Measurements from ENCODE around the gene TRIM15.
"Not testable (repeated sequence)": the region's sequence is repeated elsewhere in the genome, so short reads cannot be mapped to it uniquely, and the experiment has no call there.

Gene TRIM15

GRCh38 chr6:30198166-30199084 lies 35.1 kb downstream of the TRIM15 start:
- DNase-seq: no peak

DNA sequence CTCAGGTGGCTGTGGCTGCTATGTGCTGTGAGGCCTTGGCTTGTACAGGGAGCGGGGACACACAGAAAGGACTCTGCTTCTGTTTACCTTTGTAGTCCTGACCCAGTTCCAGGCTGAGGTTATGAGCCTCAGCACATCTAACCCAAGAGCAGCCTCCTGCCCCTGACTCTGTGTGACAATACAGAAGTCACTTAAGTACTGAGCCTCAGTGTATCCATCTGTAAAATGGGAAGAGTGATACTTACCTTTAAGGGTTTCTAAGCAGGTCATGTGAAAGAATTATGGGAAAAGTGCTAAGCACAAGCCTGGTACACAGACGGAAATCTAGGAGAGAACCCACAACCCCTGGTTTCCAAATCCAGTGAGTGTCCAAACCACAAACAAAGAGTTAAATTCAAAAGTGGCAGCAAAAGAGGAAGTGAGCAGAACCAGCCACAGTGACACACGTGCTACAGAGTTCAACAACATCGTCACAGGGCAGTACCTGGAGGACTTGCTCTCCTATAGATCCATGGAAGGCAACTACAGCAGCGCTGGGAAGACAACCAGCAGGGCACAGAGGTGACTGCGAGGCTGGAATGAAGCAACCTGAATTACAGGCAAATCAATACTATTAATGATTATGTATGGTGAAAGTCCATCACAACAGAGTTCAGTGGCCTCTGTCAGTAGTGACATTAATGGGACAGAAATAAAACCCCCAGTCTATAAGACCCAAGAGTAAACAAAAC lies 37.4 kb downstream of the TRIM15 start:
- no peak for DNase-seq

DNA sequence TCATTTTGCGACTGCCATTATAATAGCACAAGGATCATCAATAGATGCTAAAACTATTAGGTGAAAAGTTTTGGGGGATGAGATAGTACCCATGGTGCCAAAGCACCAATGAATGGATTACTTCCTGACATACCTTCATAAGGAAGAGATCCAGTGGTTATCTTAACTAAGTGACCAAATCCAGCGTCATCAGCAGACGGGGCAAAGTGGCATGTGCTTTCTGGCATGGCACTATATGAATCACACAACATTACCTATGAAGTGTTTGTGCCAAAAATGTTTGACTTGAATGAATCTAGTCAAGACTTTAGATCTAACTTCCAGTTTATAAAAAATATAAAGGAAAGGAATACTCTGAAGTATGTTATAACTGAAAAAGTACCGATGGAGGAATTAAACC lies 39.0 kb downstream of the TRIM15 start:
- no peak for DNase-seq

DNA sequence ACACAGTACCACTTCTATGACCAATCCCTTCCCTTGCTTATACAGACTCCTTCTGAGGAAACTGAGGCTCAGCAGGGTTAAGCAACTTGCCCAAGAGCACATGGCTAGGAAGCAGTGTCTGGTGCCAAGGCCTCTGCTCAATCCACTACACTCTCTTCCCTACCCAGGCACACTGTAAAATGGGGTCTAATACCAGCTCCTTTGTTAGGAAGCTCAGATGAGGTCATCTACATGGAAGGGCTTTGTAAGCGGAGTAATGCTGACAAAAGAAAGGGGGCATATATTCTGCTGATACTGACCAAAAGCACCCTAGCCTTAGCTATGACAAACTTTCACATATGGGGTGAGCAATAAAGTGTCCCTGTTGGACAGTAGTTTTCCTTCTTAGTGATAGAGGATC lies 40.8 kb downstream of the TRIM15 start:
- no peak for DNase-seq

DNA sequence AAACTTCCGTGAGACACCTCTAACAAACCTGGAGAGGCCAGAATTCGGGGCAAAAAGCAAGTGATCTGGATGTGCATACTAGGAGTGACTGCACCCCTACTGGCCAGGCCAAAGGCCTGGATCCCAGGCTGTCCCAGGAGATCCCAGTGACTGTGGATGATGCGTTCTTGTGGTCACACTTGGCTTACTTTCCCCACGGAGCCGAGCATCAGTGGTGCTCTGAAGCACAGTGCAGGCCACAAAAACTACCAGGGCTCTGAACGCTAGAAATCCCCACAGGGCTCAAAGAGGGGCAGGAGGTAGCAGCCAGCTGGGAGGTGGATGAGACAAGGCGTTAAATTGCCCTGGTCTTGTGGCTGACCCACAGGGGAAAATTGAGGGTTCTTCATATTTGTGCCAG lies 42.8 kb downstream of the TRIM15 start:
- DNase-seq: no peak

DNA sequence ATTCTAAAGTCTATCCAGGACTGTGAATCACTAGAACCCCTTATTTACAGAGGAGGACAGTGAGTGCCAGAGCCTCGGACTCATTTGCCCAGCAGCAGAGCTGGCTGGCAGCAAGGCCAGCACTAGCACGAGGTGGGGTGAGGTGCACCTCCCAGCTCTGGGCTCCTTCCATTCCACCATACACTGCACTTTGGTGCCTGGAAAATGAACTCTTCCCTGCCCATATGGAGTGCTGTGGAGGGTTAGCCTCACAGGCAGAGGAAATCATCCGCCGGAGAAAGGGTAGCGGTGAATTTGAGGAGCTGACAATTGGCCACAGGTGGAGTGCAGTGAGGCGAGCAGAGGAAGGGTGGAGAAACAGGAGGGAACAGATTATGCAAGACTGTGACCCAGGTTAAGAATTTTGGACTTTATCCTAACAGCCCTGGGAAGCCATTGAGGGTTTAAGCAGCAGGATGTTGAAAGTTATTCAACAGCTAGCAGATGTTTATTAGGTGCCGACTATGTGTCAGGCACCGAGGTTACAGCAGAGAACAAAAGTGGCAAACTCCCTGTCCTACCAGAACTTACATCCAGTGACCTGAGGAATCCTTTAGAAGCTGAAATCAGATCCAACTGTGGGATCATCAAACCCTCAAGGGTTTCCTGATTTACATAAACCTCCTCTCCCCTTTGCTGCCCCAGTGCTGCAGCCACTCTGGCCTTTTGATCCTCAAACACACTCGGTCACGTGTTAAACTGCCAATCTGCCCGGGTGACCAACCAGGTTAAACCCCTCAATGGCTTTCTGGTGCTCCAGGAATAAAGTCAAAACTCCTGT lies 43.7 kb downstream of the TRIM15 start:
- no peak for DNase-seq

- DNase-seq: no peak
Measured at GRCh38 chr6:30207619-30208295, 44.4 kb downstream of the TRIM15 start.

GRCh38 chr6:30211306-30211705 lies 48.0 kb downstream of the TRIM15 start:
- DNase-seq: no peak

DNA sequence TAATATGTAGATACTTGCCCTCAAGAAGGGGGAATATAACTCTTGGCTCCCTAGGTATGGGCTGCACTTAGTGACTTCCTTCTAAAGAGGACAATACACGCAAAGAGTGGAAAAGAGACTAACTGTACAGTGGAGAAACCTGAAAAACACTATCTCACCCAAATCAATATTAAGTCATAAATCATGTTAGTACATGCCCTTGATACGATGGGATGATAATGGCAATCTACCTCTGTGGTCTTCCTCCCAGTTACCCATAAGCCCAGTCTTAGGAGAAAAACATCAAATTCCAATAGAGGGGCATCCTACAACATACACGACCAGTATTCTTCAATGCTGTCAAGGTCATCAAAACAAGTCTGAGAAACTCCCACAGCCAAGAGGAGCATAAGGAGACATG lies 48.6 kb downstream of the TRIM15 start:
- no peak for DNase-seq

- peak; percentile 76 to 98 (median 94) for DNase-seq
Measured at GRCh38 chr6:30212865-30213666, 49.7 kb downstream of the TRIM15 start, which contains the start of gene TRIM26. TRIM26 (minus strand) TSS chr6:30213406; CDS start chr6:30199103, 14,303 bp downstream.

- DNase-seq: peak in 1 of 56 donors; percentile 69
Measured at GRCh38 chr6:30213667-30213956, 50.3 kb downstream of the TRIM15 start.

DNA sequence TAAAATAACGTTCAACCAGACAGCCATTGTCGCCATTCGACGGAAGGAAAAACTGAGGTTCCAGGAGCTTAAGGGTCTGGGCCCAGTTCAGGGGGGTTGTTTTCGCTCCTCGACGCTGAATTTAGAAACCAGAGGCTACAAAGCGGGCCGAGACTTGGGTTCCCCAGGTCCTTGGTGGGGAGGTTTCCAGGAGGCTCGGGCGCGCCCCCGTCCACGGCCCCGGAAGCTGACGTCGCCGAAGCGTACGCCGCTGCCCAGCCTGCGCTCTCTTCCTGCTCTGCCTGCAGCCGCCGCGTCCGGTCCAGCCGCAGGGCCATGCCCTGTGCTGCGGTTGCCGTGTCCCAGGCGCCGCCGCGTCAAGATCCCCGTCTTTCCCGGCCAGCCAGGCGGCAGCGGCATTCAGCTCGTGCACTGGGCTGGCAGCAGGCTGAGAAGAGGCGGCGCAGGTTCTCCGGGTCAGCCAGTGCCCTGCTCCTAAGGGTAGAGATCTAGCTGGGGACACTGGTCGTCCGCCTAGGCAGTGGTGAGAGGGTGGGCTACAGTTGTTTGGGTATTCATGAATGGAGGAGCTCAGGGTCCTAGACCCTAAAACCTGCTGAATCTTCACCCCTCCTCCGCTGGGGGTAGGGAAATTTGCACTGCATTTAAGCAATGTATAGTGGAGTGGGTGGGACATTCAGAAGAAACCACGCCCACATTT lies 50.8 kb downstream of the TRIM15 start:
- DNase-seq: peak in 53 of 56 donors; percentile 17 to 86 (median 63)

DNA sequence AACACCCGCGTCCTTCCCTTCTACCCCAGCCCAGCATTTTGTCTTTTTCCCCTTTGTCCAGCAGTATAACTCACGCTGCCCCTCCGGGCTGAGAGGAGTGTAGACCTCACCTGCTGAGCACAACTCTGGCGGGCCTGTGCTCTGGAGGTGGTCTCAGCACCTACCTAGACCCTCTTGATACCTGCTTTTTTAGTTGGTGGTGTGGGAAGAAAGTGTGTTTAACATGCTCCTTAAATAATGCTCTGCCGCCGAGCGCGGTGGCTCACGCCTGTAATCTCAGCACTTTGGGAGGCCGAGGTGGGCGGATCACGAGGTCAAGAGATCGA lies 51.3 kb downstream of the TRIM15 start:
- DNase-seq: no peak

DNA sequence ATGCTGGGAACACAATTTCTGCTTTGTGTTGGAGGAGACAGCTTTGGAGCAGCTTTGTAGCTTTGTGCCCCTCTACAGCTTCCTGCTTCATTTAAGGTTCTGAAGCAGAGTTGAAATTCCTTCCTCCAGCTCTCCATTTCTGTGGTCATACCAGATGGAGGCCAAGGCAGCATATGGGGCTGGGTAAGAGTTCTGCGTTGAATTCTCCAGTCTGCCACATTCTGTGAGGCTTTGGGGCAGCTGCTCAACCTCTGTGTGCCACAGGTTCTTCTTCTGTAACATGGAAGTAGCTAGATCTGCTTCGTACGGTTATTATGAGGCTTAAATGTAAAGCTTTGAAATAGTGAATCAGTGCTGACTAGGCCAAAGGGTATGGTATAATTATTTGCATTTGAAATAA lies 52.8 kb downstream of the TRIM15 start:
- DNase-seq: no peak

DNA sequence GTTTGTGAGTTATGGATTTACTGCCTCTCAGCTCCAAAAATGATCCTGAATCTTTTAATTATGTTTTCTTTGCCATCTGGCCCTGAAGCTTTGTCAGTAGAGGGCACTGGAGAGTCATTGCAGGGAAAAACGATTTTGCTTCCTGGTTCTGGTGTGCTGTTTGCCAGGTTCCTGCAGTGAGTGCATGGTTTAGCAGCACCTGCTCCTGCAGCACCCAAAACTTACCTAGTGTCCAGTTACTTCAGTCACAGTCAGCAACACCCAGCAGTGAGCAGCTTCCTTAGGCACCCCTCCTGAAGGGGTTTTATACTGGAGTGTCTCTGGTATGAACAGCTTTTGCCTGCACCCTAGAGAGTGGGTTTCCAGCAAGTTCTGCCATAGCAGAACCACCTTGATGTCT lies 55.9 kb downstream of the TRIM15 start:
- DNase-seq: peak in 25 of 56 donors; percentile 4 to 61 (median 18)

DNA sequence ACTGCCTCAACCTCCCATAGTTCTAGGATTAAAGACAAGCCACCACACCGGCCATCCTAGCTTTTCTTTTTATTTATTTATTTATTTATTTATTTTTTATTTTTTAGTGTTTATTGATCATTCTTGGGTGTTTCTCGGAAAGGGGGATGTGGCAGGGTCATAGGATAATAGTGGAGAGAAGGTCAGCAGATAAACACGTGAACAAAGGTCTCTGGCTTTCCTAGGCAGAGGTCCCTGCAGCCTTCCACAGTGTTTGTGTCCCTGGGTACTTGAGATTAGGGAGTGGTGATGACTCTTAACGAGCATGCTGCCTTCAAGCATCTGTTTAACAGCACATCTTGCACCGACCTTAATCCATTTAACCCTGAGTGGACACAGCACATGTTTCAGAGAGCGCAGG lies 58.0 kb downstream of the TRIM15 start:
- not testable (repeated sequence) for DNase-seq

DNA sequence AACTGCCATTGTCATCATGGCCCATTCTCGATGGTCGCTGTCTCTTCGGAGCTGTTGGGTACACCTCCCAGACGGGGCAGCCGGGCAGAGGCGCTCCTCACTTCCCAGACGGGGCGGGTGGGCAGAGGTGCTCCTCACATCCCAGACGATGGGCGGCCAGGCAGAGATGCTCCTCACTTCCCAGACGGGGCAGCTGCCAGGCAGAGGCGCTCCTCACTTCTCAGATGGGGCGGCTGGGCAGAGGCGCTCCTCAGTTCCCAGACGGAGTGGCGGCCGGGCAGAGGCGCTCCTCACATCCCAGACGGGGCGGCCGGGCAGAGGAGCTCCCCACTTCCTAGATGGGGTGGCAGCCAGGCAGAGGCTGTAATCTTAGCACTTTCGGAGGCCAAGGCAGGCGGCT lies 58.6 kb downstream of the TRIM15 start:
- DNase-seq: not testable (repeated sequence)

Data from amygdala (tissue), 56 donors.